C4-2B (cell line): ENCODE results near the gene SLIT2.

Source experiments
- ZFX ChIP-seq: fragments of 450-650 bp; IDR thresholded peaks from 2 replicates; pipeline ENCODE4 v1.6.1; 2017
- TF ChIP-seq, protein P1 (sequence below): fragments of 450-650 bp; conservative IDR thresholded peaks from 2 replicates; pipeline ENCODE4 v1.5.1; 2017; ENCODE audit warnings: mild to moderate bottlenecking

GRCh38 chr4:20298986-20299385 is 47.3 kb downstream of the SLIT2 start:
- TF ChIP-seq, protein P1, sequence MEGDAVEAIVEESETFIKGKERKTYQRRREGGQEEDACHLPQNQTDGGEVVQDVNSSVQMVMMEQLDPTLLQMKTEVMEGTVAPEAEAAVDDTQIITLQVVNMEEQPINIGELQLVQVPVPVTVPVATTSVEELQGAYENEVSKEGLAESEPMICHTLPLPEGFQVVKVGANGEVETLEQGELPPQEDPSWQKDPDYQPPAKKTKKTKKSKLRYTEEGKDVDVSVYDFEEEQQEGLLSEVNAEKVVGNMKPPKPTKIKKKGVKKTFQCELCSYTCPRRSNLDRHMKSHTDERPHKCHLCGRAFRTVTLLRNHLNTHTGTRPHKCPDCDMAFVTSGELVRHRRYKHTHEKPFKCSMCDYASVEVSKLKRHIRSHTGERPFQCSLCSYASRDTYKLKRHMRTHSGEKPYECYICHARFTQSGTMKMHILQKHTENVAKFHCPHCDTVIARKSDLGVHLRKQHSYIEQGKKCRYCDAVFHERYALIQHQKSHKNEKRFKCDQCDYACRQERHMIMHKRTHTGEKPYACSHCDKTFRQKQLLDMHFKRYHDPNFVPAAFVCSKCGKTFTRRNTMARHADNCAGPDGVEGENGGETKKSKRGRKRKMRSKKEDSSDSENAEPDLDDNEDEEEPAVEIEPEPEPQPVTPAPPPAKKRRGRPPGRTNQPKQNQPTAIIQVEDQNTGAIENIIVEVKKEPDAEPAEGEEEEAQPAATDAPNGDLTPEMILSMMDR, result no peak
- no peak for TF ChIP-seq ZFX
